ENCODE data around the gene BICDL1. TPM values are rescaled to one million over a fixed set of nuclear protein-coding genes. Genes with fewer than 3 reads are reported as not detected.

The BICDL1 gene
- total and polyA plus RNA-seq, 5 donors from 2014 or later: 0.93 to 134 (median 1.6) TPM

Other genes with a start within 250 kb of the BICDL1 start
- gene CIT, start 111.9 kb upstream of the BICDL1 start, total RNA-seq: 6.3 TPM
- 1 to 10 TPM in 2 of 4 donors, under 1 TPM in 2; 0.32 to 1.2 (median 0.67) TPM for gene CIT, start 111.9 kb upstream of the BICDL1 start, polyA plus RNA-seq
- gene RAB35, start 127.5 kb downstream of the BICDL1 start, total RNA-seq: 85.5 TPM
- 10 to 100 TPM; 25.2 to 37.0 (median 27.1) TPM for gene RAB35, start 127.5 kb downstream of the BICDL1 start, polyA plus RNA-seq
- gene GCN1, start 205.5 kb downstream of the BICDL1 start, total RNA-seq: 115 TPM
- 10 to 100 TPM; 17.0 to 27.5 (median 20.9) TPM for gene GCN1, start 205.5 kb downstream of the BICDL1 start, polyA plus RNA-seq
- gene RPLP0, start 211.9 kb downstream of the BICDL1 start, total RNA-seq: 1,127 TPM
- gene RPLP0, start 211.9 kb downstream of the BICDL1 start, polyA plus RNA-seq: 1,000 to 10,000 TPM in 3 of 4 donors, 100 to 1,000 TPM in 1; 998 to 1,871 (median 1,438) TPM